Stomach (tissue), 9 donors: ENCODE data around the gene TPMT. TPM values are rescaled to one million over a fixed set of nuclear protein-coding genes. Genes with fewer than 3 reads are reported as not detected.

ENCODE experiments used
- DNase-seq, 2 donors: peaks; one replicate each; pipeline versions ENCODE4 v3.0.0 to v3.0.0-alpha.2; 2013 to 2019
- H3K27ac ChIP-seq, 5 donors: fragments of 200-600 bp in 4 of 5; sonication (generic) in 4 of 5; one replicate each; pipeline ENCODE4 v1.5.1; 2013 to 2019; ENCODE audit warnings: mild to moderate bottlenecking in 1 of 5, moderate library complexity in 1 of 5
- H3K27me3 ChIP-seq, 3 donors: fragments of 200-600 bp; sonication (generic); one replicate each; pipeline ENCODE4 v1.5.1; 2017 to 2019; ENCODE audit warnings: mixed run types in 1 of 3
- H3K36me3 ChIP-seq, 4 donors: fragments of 200-600 bp; sonication (generic); 1 replicate in 3 of 4; 2 replicates in 1 of 4; pipeline ENCODE4 v1.5.1; 2016 to 2019
- H3K4me1 ChIP-seq, 4 donors: fragments of 200-600 bp; sonication (generic); one replicate each; pipeline ENCODE4 v1.5.1; 2016 to 2019
- H3K4me3 ChIP-seq, 4 donors: fragments of 200-600 bp; sonication (generic) in 3 of 4; one replicate each; pipeline ENCODE4 v1.5.1; 2016 to 2019; ENCODE audit warnings: mild to moderate bottlenecking in 1 of 4
- H3K9me3 ChIP-seq, 4 donors: fragments of 200-600 bp; sonication (generic); one replicate each; pipeline ENCODE4 v1.5.1; 2016 to 2019
- CTCF ChIP-seq, 7 experiments: fragments of 450-650 bp in 4 of 7; fragments of 200-600 bp in 3 of 7; sonication (generic) in 3 of 7; IDR thresholded peaks; one replicate each; pipeline ENCODE4 v1.5.1; 2016 to 2019; ENCODE audit warnings: antibody characterized with exemption in 7 of 7, control low read depth in 2 of 7, mild to moderate bottlenecking in 1 of 7
- EP300 ChIP-seq: sonication (generic); formaldehyde crosslinking; IDR thresholded peaks from one replicate; pipeline ENCODE4 v1.6.1; 2017; ENCODE audit warnings: antibody characterized with exemption
- POLR2A ChIP-seq, 4 donors: fragments of 450-650 bp; IDR thresholded peaks; one replicate each; pipeline ENCODE4 v1.6.1; 2016; ENCODE audit warnings: antibody characterized with exemption in 4 of 4, control low read depth in 2 of 4, mild to moderate bottlenecking in 1 of 4, moderate library complexity in 1 of 4
- POLR2AphosphoS5 ChIP-seq, 3 donors: sonication (generic); formaldehyde crosslinking; IDR thresholded peaks; one replicate each; pipeline ENCODE4 v1.6.1; 2016; ENCODE audit warnings: antibody characterized with exemption in 3 of 3
- WGBS, 5 donors: extraction: QIAGEN DNeasy Blood & Tissue Kit in 3 of 5; methylation state at CpG; one replicate each; pipeline versions ENCODE4 v1.1.5 to v1.1.7; 2013 to 2018; 5-methylcytosine and 5-hydroxymethylcytosine counted together
- intact Hi-C: fragments of 100-400 bp; cut with DNase I; formaldehyde crosslinking; loops from one replicate; pipeline ENCODE4 v1.15.1; 2023; ENCODE audit warnings: low total_unique reads
- polyA plus RNA-seq, 3 donors: library from polyadenylated mRNA; stranded (reverse); fragments of 200-250 nt; gene quantifications; one replicate each; pipeline ENCODE4 v1.2.3, GENCODE V29; 2013
- total RNA-seq, 5 donors: library from RNA; depleted of rRNA; stranded (reverse); fragments of >200 nt; gene quantifications; one replicate each; pipeline versions ENCODE4 v1.1.0 to v1.2.3, GENCODE V29; 2014 to 2016
- donor health status: healthy with polysubstance abuse.
- donor health status: Bipolar disorder and iron deficiency.
- donor health status: healthy.

TPMT gene
- total and polyA plus RNA-seq, 8 donors, result 0.89 to 24.3 (median 11.7) TPM

DNA sequence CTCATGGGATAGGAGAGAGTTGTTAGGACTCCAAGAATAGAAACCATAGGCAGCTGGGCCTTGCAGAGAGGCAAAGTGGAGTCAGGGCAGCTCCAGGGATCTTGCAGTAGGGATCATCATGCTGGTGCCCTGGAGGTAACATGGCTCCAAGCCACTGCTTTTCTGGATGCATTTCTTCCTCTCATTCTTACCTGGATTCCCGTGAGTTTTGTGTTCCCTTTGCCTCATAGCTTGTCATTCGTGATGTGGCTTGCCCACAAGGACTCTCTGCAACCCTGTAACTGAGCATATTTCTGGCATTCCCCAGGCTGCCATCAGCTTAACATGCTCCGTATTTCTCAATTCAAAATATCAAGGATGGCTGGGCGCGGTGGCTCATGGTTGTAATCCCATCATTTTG is 37.7 kb downstream of the TPMT start:
- intact Hi-C loops, result no loop called here
- 74 to 92% (median 89%) methylated on average over 5 of the region's 5 CpGs for WGBS, 5 donors
- Histone ChIP-seq H3K36me3 (no peaks in the 10 kb centered on the region), H3K9me3 (no peaks in the 10 kb centered on the region), H3K4me3 (no peak overlapping the region), H3K27ac (no peak overlapping the region), H3K4me1 (peaks cover 2 to 7% (median 4%) of the 10 kb centered on the region in 4 donors), H3K27me3 (no peaks in the 10 kb centered on the region)
- no peak for DNase-seq
- TF ChIP-seq EP300 (no peak), CTCF (IDR thresholded peaks at IDR 0.05) (no peak), POLR2A (IDR thresholded peaks at IDR 0.05) (no peak), POLR2AphosphoS5 (IDR thresholded peaks at IDR 0.05) (no peak)

DNA sequence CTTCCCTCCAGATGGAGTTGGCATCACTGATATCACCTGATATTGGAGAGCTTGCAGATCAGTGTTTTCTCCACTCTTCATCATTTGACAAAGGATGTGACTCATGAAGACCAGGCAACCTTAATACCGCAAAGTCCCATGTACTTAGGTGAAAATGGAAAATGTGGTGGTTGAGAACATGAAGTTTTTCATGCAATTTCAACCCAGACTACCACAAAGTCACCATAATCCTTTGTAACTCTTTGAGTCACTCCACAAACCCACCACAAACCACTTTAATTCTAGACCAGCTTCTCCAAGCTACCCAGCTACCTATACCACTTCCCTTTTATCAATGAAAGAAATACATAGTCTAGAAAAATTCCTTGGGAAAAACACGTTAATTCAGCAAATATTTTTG is 39.5 kb downstream of the TPMT start:
- Histone ChIP-seq H3K27ac (no peak overlapping the region), H3K9me3 (no peaks in the 10 kb centered on the region), H3K4me1 (no peaks in the 10 kb centered on the region), H3K27me3 (no peaks in the 10 kb centered on the region), H3K36me3 (no peaks in the 10 kb centered on the region), H3K4me3 (no peak overlapping the region)
- 81 to 87% (median 85%) methylated on average over 2 of the region's 2 CpGs for WGBS, 5 donors
- TF ChIP-seq EP300 (no peak), POLR2A (IDR thresholded peaks at IDR 0.05) (no peak), POLR2AphosphoS5 (IDR thresholded peaks at IDR 0.05) (no peak)
- intact Hi-C loops, result no loop called here
- no peak for DNase-seq

GRCh38 chr6:18110162-18110561 is 44.7 kb downstream of the TPMT start:
- Histone ChIP-seq H3K9me3 (peaks cover 0 to 13% (median 3%) of the 10 kb centered on the region in 4 donors), H3K36me3 (no peaks in the 10 kb centered on the region), H3K4me3 (no peak overlapping the region), H3K27me3 (no peaks in the 10 kb centered on the region), H3K27ac (no peak overlapping the region), H3K4me1 (no peaks in the 10 kb centered on the region)
- TF ChIP-seq POLR2A (IDR thresholded peaks at IDR 0.05) (no peak), EP300 (no peak), POLR2AphosphoS5 (IDR thresholded peaks at IDR 0.05) (no peak), CTCF (IDR thresholded peaks at IDR 0.05) (no peak)
- peak in 1 of 2 donors; percentile 28 for DNase-seq
- intact Hi-C loops, result no loop called here

GRCh38 chr6:18107061-18107460 is 47.8 kb downstream of the TPMT start:
- H3K27me3 ChIP-seq, result no peaks in the 10 kb centered on the region
- H3K9me3 ChIP-seq, result peaks cover 0 to 13% (median 3%) of the 10 kb centered on the region in 4 donors
- WGBS, 5 donors, result 93 to 100% (median 95%) methylated on average over 1 of the region's 1 CpG
- DNase-seq, result no peak
- H3K27ac ChIP-seq, result no peak overlapping the region
- H3K36me3 ChIP-seq, result no peaks in the 10 kb centered on the region
- TF ChIP-seq EP300 (no peak), CTCF (IDR thresholded peaks at IDR 0.05) (no peak), POLR2AphosphoS5 (IDR thresholded peaks at IDR 0.05) (no peak), POLR2A (IDR thresholded peaks at IDR 0.05) (no peak)
- intact Hi-C loops, result no loop called here
- H3K4me1 ChIP-seq, result no peaks in the 10 kb centered on the region
- H3K4me3 ChIP-seq, result no peak overlapping the region

DNA sequence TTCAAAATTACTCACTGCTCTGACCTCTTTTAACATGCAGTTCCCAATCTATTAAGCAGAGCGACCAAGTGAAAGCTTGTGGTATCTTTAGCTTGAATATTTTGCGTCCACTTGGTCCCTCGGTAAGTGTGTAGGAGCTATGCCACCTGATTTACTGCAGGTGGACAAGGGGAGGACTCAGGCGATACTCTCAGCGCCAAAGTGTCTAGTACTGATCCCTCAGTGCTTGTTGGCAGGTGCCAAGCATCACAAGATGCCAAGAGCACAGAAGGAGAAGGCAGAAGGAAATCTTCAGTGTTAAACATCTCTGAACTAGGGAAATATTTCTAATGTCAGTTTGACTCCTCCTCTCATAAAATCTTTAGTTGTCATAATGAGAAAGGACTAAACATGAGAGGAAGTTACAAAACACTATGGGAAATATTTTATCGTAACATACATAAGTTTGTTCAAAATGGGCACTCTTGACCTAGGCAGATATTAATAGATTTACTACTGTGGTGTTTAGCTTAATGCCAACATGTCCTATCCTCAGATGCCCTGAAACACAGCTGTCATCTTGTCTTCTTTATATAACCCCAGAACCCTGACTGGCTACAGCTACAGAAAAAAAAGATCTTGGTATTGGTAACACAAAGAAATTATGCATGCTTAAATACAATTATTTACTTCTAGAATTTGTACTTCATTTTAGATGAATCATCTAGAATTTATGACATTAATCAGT is 51.9 kb downstream of the TPMT start:
- DNase-seq, result no peak
- Histone ChIP-seq H3K4me3 (no peak overlapping the region), H3K4me1 (no peaks in the 10 kb centered on the region), H3K36me3 (no peaks in the 10 kb centered on the region), H3K9me3 (peaks cover 0 to 13% (median 3%) of the 10 kb centered on the region in 4 donors), H3K27me3 (no peaks in the 10 kb centered on the region), H3K27ac (no peak overlapping the region)
- TF ChIP-seq POLR2A (IDR thresholded peaks at IDR 0.05) (no peak), POLR2AphosphoS5 (IDR thresholded peaks at IDR 0.05) (no peak), CTCF (IDR thresholded peaks at IDR 0.05) (no peak), EP300 (no peak)
- intact Hi-C loops, result no loop called here
- WGBS, 5 donors, result 88 to 91% (median 90%) methylated on average over 6 of the region's 6 CpGs
